A549 (cell line): Measurements from ENCODE around the gene HOXB9. TPM values are rescaled to one million over a fixed set of nuclear protein-coding genes. Genes with fewer than 3 reads are reported as not detected.

Experiments
- ATAC-seq, 2 experiments: fragments of 200-7000 bp in 1 of 2; fragments of >200 bp in 1 of 2; cut with Nextera tagmentation in 1 of 2; cut with Tn5 transposase in 1 of 2; 3 replicates each; pipeline versions ENCODE4 v1.8.0 to v1.9.1; 2018 to 2020; ENCODE audit warnings: mild to moderate bottlenecking in 1 of 2, moderate library complexity in 1 of 2
- CTCF ChIA-PET: fragments of 300-600 bp; sonication (Branson Sonifier 250); formaldehyde crosslinking; extraction: SDS; loops from one replicate; lab custom pipeline; 2021; ENCODE audit warnings: antibody characterized with exemption, inconsistent platforms; lab: Yijun Ruan, JAX
- POLR2A ChIA-PET: fragments of 350-600 bp; formaldehyde crosslinking; extraction: SDS; loops from one replicate; lab custom pipeline; 2021; ENCODE audit warnings: antibody characterized with exemption, inconsistent platforms; lab: Yijun Ruan, JAX
- DNase-seq, 2 experiments: peaks; one replicate each; pipeline versions ENCODE4 v3.0.0 to v3.0.0-alpha.2; 2011 to 2016; ENCODE audit warnings: low read depth in 1 of 2, low spot score in 1 of 2
- FAIRE-seq: peaks from 2 replicates; lab custom pipeline; 2011; peaks lifted over from hg19 to GRCh38; lab: Jason Lieb, UNC
- H3K27ac ChIP-seq, 2 experiments: fragments of >200 bp; sonication (Bioruptor Twin); formaldehyde crosslinking; 3 replicates each; pipeline ENCODE4 v1.5.1; 2016 to 2017
- H3K4me1 ChIP-seq: fragments of >200 bp; sonication (Bioruptor Twin); formaldehyde crosslinking; 3 replicates; pipeline ENCODE4 v1.6.1; 2016
- H3K4me2 ChIP-seq: fragments of >200 bp; sonication (Bioruptor Twin); formaldehyde crosslinking; 3 replicates; pipeline ENCODE4 v1.6.1; 2016
- H3K4me3 ChIP-seq: fragments of >200 bp; sonication (Bioruptor Twin); formaldehyde crosslinking; 3 replicates; pipeline ENCODE4 v1.5.1; 2016
- H3K9me3 ChIP-seq: fragments of >200 bp; sonication (Bioruptor Twin); formaldehyde crosslinking; 3 replicates; pipeline ENCODE4 v1.6.1; 2016
- CEBPB ChIP-seq, 2 experiments: fragments of >200 bp in 1 of 2; sonication (Bioruptor Twin) in 1 of 2; formaldehyde crosslinking in 1 of 2; IDR thresholded peaks; 2 replicates each; pipeline ENCODE4 v1.6.1; 2012 to 2016
- CHD4 ChIP-seq: fragments of 200-600 bp; sonication (generic); IDR thresholded peaks from 2 replicates; pipeline ENCODE4 v1.6.1; 2016; ENCODE audit warnings: antibody characterized with exemption, mild to moderate bottlenecking, borderline replicate concordance
- E2F6 ChIP-seq: IDR thresholded peaks from 2 replicates; pipeline ENCODE4 v1.6.1; 2012; ENCODE audit warnings: low read depth, borderline replicate concordance
- EHMT2 ChIP-seq: fragments of 200-600 bp; sonication (generic); IDR thresholded peaks from 2 replicates; pipeline ENCODE4 v1.6.1; 2016; ENCODE audit warnings: antibody characterized with exemption, low read depth, mild to moderate bottlenecking, moderate library complexity
- EP300 ChIP-seq, 2 experiments: fragments of >200 bp; sonication (Bioruptor Twin); formaldehyde crosslinking; IDR thresholded peaks; 2 replicates in 1 of 2; 3 replicates in 1 of 2; pipeline ENCODE4 v1.6.1; 2016 to 2017
- ESRRA ChIP-seq: fragments of 150-350 bp; IDR thresholded peaks from 2 replicates; pipeline ENCODE4 v1.6.1; 2014; ENCODE audit warnings: mild to moderate bottlenecking, low read length, borderline replicate concordance
- FOXS1 ChIP-seq: fragments of 250-450 bp; sonication (Bioruptor Pico); IDR thresholded peaks from 2 replicates; pipeline ENCODE4 v1.5.0; 2020; ENCODE audit warnings: mild to moderate bottlenecking, moderate library complexity
- GATA3 ChIP-seq: IDR thresholded peaks from 2 replicates; pipeline ENCODE4 v1.6.1; 2012; ENCODE audit warnings: borderline replicate concordance
- HEYL ChIP-seq: fragments of 250-450 bp; sonication (Bioruptor Pico); IDR thresholded peaks from 2 replicates; pipeline ENCODE4 v1.8.0; 2021; ENCODE audit warnings: mild to moderate bottlenecking, moderate library complexity
- HOXB13 ChIP-seq: fragments of 250-450 bp; sonication (Bioruptor Pico); IDR thresholded peaks from 2 replicates; pipeline ENCODE4 v1.5.0; 2020; ENCODE audit warnings: low read depth, mild to moderate bottlenecking, moderate library complexity
- JUN ChIP-seq, 2 experiments: fragments of >200 bp; sonication (Bioruptor Twin); formaldehyde crosslinking; IDR thresholded peaks; 2 replicates in 1 of 2; 3 replicates in 1 of 2; pipeline ENCODE4 v1.6.1; 2016 to 2017
- JUNB ChIP-seq: fragments of >200 bp; sonication (Bioruptor Twin); formaldehyde crosslinking; IDR thresholded peaks from 2 replicates; pipeline ENCODE4 v1.6.1; 2016
- MAZ ChIP-seq: fragments of 150-350 bp; IDR thresholded peaks from 2 replicates; pipeline ENCODE4 v1.6.1; 2014; ENCODE audit warnings: antibody characterized with exemption, low read depth, low read length, borderline replicate concordance
- NPAS2 ChIP-seq: fragments of 250-450 bp; sonication (Bioruptor Pico); IDR thresholded peaks from 2 replicates; pipeline ENCODE4 v1.8.0; 2022; ENCODE audit warnings: mild to moderate bottlenecking, moderate library complexity, borderline replicate concordance
- POLR2A ChIP-seq: IDR thresholded peaks from 2 replicates; pipeline ENCODE4 v1.6.1; 2012; ENCODE audit warnings: mild to moderate bottlenecking, low read length
- RAD21 ChIP-seq, 2 experiments: fragments of >200 bp in 1 of 2; sonication (Bioruptor Twin) in 1 of 2; formaldehyde crosslinking in 1 of 2; IDR thresholded peaks in 1 of 2; conservative IDR thresholded peaks in 1 of 2; 2 replicates in 1 of 2; 3 replicates in 1 of 2; pipeline ENCODE4 v1.6.1; 2012 to 2018; ENCODE audit warnings: inconsistent platforms in 1 of 2
- RCOR1 ChIP-seq: fragments of 150-350 bp; IDR thresholded peaks from 2 replicates; pipeline ENCODE4 v1.6.1; 2014; ENCODE audit warnings: antibody characterized with exemption, low read length, low read depth
- REST ChIP-seq: fragments of 200-600 bp; sonication (generic); IDR thresholded peaks from 2 replicates; pipeline ENCODE4 v1.6.1; 2016; ENCODE audit warnings: antibody characterized with exemption, mild to moderate bottlenecking, moderate library complexity
- SREBF2 ChIP-seq: fragments of 450-650 bp; IDR thresholded peaks from 2 replicates; pipeline ENCODE4 v1.6.1; 2014; ENCODE audit warnings: mild to moderate bottlenecking, moderate library complexity
- TFCP2L1 ChIP-seq: fragments of 250-450 bp; sonication (Bioruptor Pico); IDR thresholded peaks from 2 replicates; pipeline ENCODE4 v1.5.0; 2021; ENCODE audit warnings: mild to moderate bottlenecking
- TP53 ChIP-seq: fragments of 250-450 bp; sonication (Bioruptor Pico); IDR thresholded peaks from 2 replicates; pipeline ENCODE4 v1.5.0; 2021; ENCODE audit warnings: mild to moderate bottlenecking, moderate library complexity
- ZC3H11A ChIP-seq: fragments of 450-650 bp; IDR thresholded peaks from 2 replicates; pipeline ENCODE4 v1.6.1; 2014; ENCODE audit warnings: antibody characterized with exemption, mild to moderate bottlenecking
- ZSCAN20 ChIP-seq: fragments of 250-450 bp; sonication (Bioruptor Pico); IDR thresholded peaks from 2 replicates; pipeline ENCODE4 v1.8.0; 2022; ENCODE audit warnings: mild to moderate bottlenecking, moderate library complexity
- WGBS: methylation state at CpG from one replicate; pipeline ENCODE4 v1.1.6; 2017; ENCODE audit errors: missing lambda C conversion rate; 5-methylcytosine and 5-hydroxymethylcytosine counted together
- polyA plus RNA-seq, 4 experiments: library from polyadenylated mRNA; depleted of rRNA in 3 of 4; stranded (reverse); fragments of >200 nt; fragmentation: RNase III in 1 of 4; extraction: RNeasy Plus Mini Kit Qiagen cat#74134 plus additional on column Dnase treatment in 1 of 4; gene quantifications; 2 replicates in 3 of 4; 3 replicates in 1 of 4; pipeline ENCODE4 v1.2.3, GENCODE V29; 2011 to 2017
- TF ChIP-seq, protein P1 (sequence below): fragments of 250-450 bp; sonication (Bioruptor Pico); IDR thresholded peaks from 2 replicates; pipeline ENCODE4 v1.5.0; 2020; ENCODE audit warnings: low read depth, mild to moderate bottlenecking, moderate library complexity
- TF ChIP-seq, protein P2 (sequence below): fragments of 150-350 bp; IDR thresholded peaks from 2 replicates; pipeline ENCODE4 v1.6.1; 2014; ENCODE audit warnings: low read depth, mild to moderate bottlenecking, low read length
- TF ChIP-seq, protein P3 (sequence below): IDR thresholded peaks from 2 replicates; pipeline ENCODE4 v1.6.1; 2012

The HOXB9 gene
- polyA plus RNA-seq, 2 of the 4 experiments (the other 2 are of a cell fraction) = 5.6 to 24.6 TPM

DNA sequence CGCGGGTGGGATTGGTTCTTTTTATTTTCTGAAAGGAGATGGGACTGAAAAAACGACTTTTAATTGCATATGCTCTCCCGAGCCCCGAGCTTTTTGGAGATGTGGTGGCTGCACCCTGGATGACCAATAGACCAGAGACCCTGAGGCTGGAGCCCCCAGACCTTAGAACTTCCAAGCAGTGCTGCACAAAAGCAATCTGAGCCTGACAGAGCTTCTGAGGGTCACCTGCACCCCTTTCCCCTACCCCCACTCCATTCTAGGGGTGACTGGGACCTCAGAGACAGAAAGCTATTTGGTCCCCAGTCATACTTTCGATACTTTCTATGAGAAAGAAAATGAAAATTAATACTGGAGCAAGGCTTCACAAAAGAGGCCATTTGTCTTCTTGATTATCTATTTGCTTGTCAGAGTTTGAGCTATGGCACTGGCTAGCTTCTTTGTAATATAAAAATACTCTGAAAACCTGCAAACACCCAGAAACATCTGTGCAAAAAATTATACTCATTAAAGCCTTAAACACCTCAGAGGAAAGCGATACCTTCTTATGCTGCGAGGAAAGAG lies 51.6 kb downstream of the HOXB9 start:
- POLR2A ChIA-PET = no interaction called here
- ATAC-seq (no peak), FAIRE-seq (no peak), DNase-seq (no peak)
- Histone ChIP-seq H3K9me3 (no peaks in the 10 kb centered on the region), H3K27ac (no peak overlapping the region), H3K4me1 (peaks cover 16% of the 10 kb centered on the region), H3K4me2 (peak overlapping the region; percentile 17; the same call in 1 of the 3 replicates), H3K4me3 (no peak overlapping the region)
- WGBS = 74% methylated on average over 8 of the region's 8 CpGs
- CTCF ChIA-PET = interaction anchor here (0.7 to 1.3 kb wide), 5 partner anchors 10 to 315 kb away, joined by 3 to 4 read pairs (median 3); no protein-coding TSS in a partner anchor
- no peak for TF ChIP-seq EP300 (IDR thresholded peaks at IDR 0.05)
- no peak for TF ChIP-seq TFCP2L1 (CRISPR knock-in tag)
- TF ChIP-seq, protein P1, sequence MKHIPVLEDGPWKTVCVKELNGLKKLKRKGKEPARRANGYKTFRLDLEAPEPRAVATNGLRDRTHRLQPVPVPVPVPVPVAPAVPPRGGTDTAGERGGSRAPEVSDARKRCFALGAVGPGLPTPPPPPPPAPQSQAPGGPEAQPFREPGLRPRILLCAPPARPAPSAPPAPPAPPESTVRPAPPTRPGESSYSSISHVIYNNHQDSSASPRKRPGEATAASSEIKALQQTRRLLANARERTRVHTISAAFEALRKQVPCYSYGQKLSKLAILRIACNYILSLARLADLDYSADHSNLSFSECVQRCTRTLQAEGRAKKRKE (CRISPR knock-in tag) = no peak
- TF ChIP-seq, protein P2, sequence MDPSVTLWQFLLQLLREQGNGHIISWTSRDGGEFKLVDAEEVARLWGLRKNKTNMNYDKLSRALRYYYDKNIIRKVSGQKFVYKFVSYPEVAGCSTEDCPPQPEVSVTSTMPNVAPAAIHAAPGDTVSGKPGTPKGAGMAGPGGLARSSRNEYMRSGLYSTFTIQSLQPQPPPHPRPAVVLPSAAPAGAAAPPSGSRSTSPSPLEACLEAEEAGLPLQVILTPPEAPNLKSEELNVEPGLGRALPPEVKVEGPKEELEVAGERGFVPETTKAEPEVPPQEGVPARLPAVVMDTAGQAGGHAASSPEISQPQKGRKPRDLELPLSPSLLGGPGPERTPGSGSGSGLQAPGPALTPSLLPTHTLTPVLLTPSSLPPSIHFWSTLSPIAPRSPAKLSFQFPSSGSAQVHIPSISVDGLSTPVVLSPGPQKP = no peak
- TF ChIP-seq ZSCAN20 (CRISPR knock-in tag) = no peak
- no peak for TF ChIP-seq EHMT2
- TF ChIP-seq TP53 = no peak
- no peak for TF ChIP-seq CHD4
- TF ChIP-seq HOXB13 = no peak
- TF ChIP-seq, protein P3, sequence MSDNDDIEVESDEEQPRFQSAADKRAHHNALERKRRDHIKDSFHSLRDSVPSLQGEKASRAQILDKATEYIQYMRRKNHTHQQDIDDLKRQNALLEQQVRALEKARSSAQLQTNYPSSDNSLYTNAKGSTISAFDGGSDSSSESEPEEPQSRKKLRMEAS = no peak
- TF ChIP-seq POLR2A = no peak
- TF ChIP-seq RAD21 (conservative IDR thresholded peaks at IDR 0.05 in 1 of 2, IDR thresholded peaks at IDR 0.05 in 1 of 2) = no peak
- no peak for TF ChIP-seq FOXS1 (CRISPR knock-in tag)
- TF ChIP-seq NPAS2 (CRISPR knock-in tag) = no peak
- no peak for TF ChIP-seq GATA3
- TF ChIP-seq ESRRA = no peak
- no peak for TF ChIP-seq HEYL (CRISPR knock-in tag)

- 88% methylated on average over 1 of the region's 1 CpG for WGBS
- POLR2A ChIA-PET = no interaction called here
- FAIRE-seq (no peak), DNase-seq (no peak), ATAC-seq (no peak)
- Histone ChIP-seq H3K4me2 (no peak overlapping the region), H3K4me3 (no peak overlapping the region), H3K27ac (no peak overlapping the region), H3K9me3 (no peaks in the 10 kb centered on the region), H3K4me1 (peaks cover 17% of the 10 kb centered on the region)
- no peak for TF ChIP-seq ZC3H11A
- TF ChIP-seq RCOR1 = no peak
- no peak for TF ChIP-seq ZSCAN20 (CRISPR knock-in tag)
- no peak for TF ChIP-seq GATA3
- TF ChIP-seq CEBPB (IDR thresholded peaks at IDR 0.05) = no peak
- TF ChIP-seq SREBF2 = no peak
- TF ChIP-seq POLR2A = no peak
- TF ChIP-seq, protein P1 (CRISPR knock-in tag) = no peak
- TF ChIP-seq JUN (IDR thresholded peaks at IDR 0.05) = no peak
- TF ChIP-seq REST = no peak
- no peak for TF ChIP-seq EP300 (IDR thresholded peaks at IDR 0.05)
- no peak for TF ChIP-seq MAZ
- no peak for TF ChIP-seq ESRRA
- TF ChIP-seq E2F6 = no peak
- TF ChIP-seq JUNB = no peak
- CTCF ChIA-PET = interaction anchor here (0.5 to 2.6 kb wide), 2 partner anchors 12 to 312 kb away, joined by 3 to 6 read pairs; no protein-coding TSS in a partner anchor
Observed at GRCh38 chr17:48571826-48572417, 54.2 kb downstream of the HOXB9 start.
